A549 (cell line): Measurements from ENCODE around the gene PELI2.

ENCODE experiments used
- CBX8 ChIP-seq: fragments of 200-600 bp; sonication (generic); IDR thresholded peaks from 2 replicates; pipeline ENCODE4 v1.6.1; 2016
- GATA3 ChIP-seq: IDR thresholded peaks from 2 replicates; pipeline ENCODE4 v1.6.1; 2012; ENCODE audit warnings: borderline replicate concordance
- HDAC2 ChIP-seq: fragments of 200-600 bp; sonication (generic); IDR thresholded peaks from 2 replicates; pipeline ENCODE4 v1.6.1; 2016
- MYC ChIP-seq: IDR thresholded peaks from 2 replicates; pipeline ENCODE4 v1.6.1; 2012; ENCODE audit warnings: mild to moderate bottlenecking, inconsistent platforms, low read length, improper control_type of control experiment, borderline replicate concordance
- NFE2L2 ChIP-seq: fragments of 150-350 bp; conservative IDR thresholded peaks from 2 replicates; pipeline ENCODE4 v1.6.1; 2014; ENCODE audit warnings: low read length
- RFX5 ChIP-seq: fragments of 450-650 bp; IDR thresholded peaks from 2 replicates; pipeline ENCODE4 v1.7.1; 2014; ENCODE audit warnings: antibody characterized with exemption, mild to moderate bottlenecking, moderate library complexity
- SREBF2 ChIP-seq: fragments of 450-650 bp; IDR thresholded peaks from 2 replicates; pipeline ENCODE4 v1.6.1; 2014; ENCODE audit warnings: mild to moderate bottlenecking, moderate library complexity
- TF ChIP-seq, protein P1 (sequence below): fragments of >200 bp; sonication (Bioruptor Twin); formaldehyde crosslinking; IDR thresholded peaks from 3 replicates; pipeline ENCODE4 v1.5.1; 2016

DNA sequence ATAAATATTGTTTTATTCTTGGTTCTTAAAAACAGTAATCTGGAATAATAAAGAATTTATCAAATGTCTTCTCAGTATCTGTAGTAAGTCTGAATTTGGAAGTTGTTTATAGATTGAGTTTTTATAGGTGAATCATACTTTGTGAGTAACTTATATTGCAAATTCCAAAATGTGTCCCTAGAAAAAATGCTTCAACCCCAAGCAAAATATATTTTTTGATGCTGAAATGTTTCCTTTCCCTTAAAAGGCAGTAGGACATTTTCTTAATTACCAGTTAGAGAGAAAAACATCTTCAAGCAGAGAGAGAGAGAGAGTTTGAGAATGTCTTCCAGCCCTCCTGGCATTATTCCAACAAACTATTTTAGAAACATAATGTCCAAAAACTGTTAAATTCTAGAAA is 37.9 kb downstream of the PELI2 start:
- TF ChIP-seq MYC (no peak), GATA3 (no peak), RFX5 (no peak), NFE2L2 (no peak), CBX8 (no peak), SREBF2 (no peak), HDAC2 (no peak)
- TF ChIP-seq, protein P1, sequence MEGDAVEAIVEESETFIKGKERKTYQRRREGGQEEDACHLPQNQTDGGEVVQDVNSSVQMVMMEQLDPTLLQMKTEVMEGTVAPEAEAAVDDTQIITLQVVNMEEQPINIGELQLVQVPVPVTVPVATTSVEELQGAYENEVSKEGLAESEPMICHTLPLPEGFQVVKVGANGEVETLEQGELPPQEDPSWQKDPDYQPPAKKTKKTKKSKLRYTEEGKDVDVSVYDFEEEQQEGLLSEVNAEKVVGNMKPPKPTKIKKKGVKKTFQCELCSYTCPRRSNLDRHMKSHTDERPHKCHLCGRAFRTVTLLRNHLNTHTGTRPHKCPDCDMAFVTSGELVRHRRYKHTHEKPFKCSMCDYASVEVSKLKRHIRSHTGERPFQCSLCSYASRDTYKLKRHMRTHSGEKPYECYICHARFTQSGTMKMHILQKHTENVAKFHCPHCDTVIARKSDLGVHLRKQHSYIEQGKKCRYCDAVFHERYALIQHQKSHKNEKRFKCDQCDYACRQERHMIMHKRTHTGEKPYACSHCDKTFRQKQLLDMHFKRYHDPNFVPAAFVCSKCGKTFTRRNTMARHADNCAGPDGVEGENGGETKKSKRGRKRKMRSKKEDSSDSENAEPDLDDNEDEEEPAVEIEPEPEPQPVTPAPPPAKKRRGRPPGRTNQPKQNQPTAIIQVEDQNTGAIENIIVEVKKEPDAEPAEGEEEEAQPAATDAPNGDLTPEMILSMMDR, result no peak
